Fibroblast of skin of right biceps (primary cell): Measurements from ENCODE around the gene KCNQ5.

ENCODE experiments used
- DNase-seq: peaks from one replicate; pipeline ENCODE4 v3.0.0-alpha.2; 2013

The KCNQ5 gene

GRCh38 chr6:72811971-72812421, 190.1 kb downstream of the KCNQ5 start:
- DNase-seq: peak; percentile 71

- no peak for DNase-seq
Measured at GRCh38 chr6:72813807-72814596, 192.1 kb downstream of the KCNQ5 start.

GRCh38 chr6:72816022-72816421, 194.2 kb downstream of the KCNQ5 start:
- DNase-seq: no peak

GRCh38 chr6:72817208-72817607, 195.3 kb downstream of the KCNQ5 start:
- no peak for DNase-seq

GRCh38 chr6:72819609-72820008, 197.7 kb downstream of the KCNQ5 start:
- DNase-seq: no peak

- no peak for DNase-seq
Measured at GRCh38 chr6:72820153-72820552, 198.3 kb downstream of the KCNQ5 start.

- DNase-seq: no peak
Measured at GRCh38 chr6:72820906-72821305, 199.0 kb downstream of the KCNQ5 start.

- DNase-seq: no peak
Measured at GRCh38 chr6:72822023-72822422, 200.2 kb downstream of the KCNQ5 start.

GRCh38 chr6:72822691-72823090, 200.8 kb downstream of the KCNQ5 start:
- DNase-seq: no peak

- DNase-seq: no peak
Measured at GRCh38 chr6:72824833-72825232, 203.0 kb downstream of the KCNQ5 start.

GRCh38 chr6:72825315-72825911, 203.5 kb downstream of the KCNQ5 start:
- DNase-seq: peak; percentile 77

GRCh38 chr6:72826037-72826436, 204.2 kb downstream of the KCNQ5 start:
- peak; percentile 85 for DNase-seq

- DNase-seq: peak; percentile 89
Measured at GRCh38 chr6:72826744-72827438, 205.0 kb downstream of the KCNQ5 start.

- DNase-seq: no peak
Measured at GRCh38 chr6:72828904-72829303, 207.0 kb downstream of the KCNQ5 start.

GRCh38 chr6:72832271-72832670, 210.4 kb downstream of the KCNQ5 start:
- peak; percentile 73 for DNase-seq

GRCh38 chr6:72835749-72836148, 213.9 kb downstream of the KCNQ5 start:
- no peak for DNase-seq

- DNase-seq: no peak
Measured at GRCh38 chr6:72836971-72837370, 215.1 kb downstream of the KCNQ5 start.

GRCh38 chr6:72841195-72841594, 219.3 kb downstream of the KCNQ5 start:
- DNase-seq: no peak

GRCh38 chr6:72842140-72842539, 220.3 kb downstream of the KCNQ5 start:
- DNase-seq: no peak

- DNase-seq: no peak
Measured at GRCh38 chr6:72844614-72845013, 222.8 kb downstream of the KCNQ5 start.

- peak; percentile 46 for DNase-seq
Measured at GRCh38 chr6:72849346-72849745, 227.5 kb downstream of the KCNQ5 start.

GRCh38 chr6:72850040-72850439, 228.2 kb downstream of the KCNQ5 start:
- no peak for DNase-seq

- DNase-seq: no peak
Measured at GRCh38 chr6:72850469-72850868, 228.6 kb downstream of the KCNQ5 start.

GRCh38 chr6:72855471-72855870, 233.6 kb downstream of the KCNQ5 start:
- DNase-seq: peak; percentile 28
